ENCODE results near the gene LHFPL6. TPM values are rescaled to one million over a fixed set of nuclear protein-coding genes. Genes with fewer than 3 reads are reported as not detected.

The LHFPL6 gene
- polyA plus RNA-seq, 2 of the 4 experiments (the other 2 are of a cell fraction): 1.7 to 5.4 TPM

GRCh38 chr13:39525506-39525905 lies 77.5 kb downstream of the LHFPL6 start:
- ATAC-seq (no peak), FAIRE-seq (no peak), DNase-seq (ENCODE audit: low read depth in 1 of 2, low spot score in 1 of 2) (no peak)
- POLR2A ChIA-PET: no interaction called here
- no peak for TF ChIP-seq ZFP36 (IDR thresholded peaks at IDR 0.05; ENCODE audit: borderline replicate concordance, partially characterized antibody)
- TF ChIP-seq RARB (CRISPR knock-in tag; IDR thresholded peaks at IDR 0.05): no peak
- TF ChIP-seq EHF (CRISPR knock-in tag; IDR thresholded peaks at IDR 0.05): no peak
- no peak for TF ChIP-seq TFCP2L1 (CRISPR knock-in tag; IDR thresholded peaks at IDR 0.05)
- no peak for TF ChIP-seq ZNF302 (CRISPR knock-in tag; IDR thresholded peaks at IDR 0.05)
- TF ChIP-seq JUNB (IDR thresholded peaks at IDR 0.05): no peak
- no peak for TF ChIP-seq RFX5 (IDR thresholded peaks at IDR 0.05)
- no peak for TF ChIP-seq MYC (IDR thresholded peaks at IDR 0.05; ENCODE audit: borderline replicate concordance, low read length)
- no peak for TF ChIP-seq TP53 (CRISPR knock-in tag; IDR thresholded peaks at IDR 0.05)
- CTCF ChIA-PET: interaction anchor here (0.6 to 0.9 kb wide), 2 partner anchors 11 to 12 kb away, joined by 3 to 4 read pairs; no protein-coding TSS in a partner anchor
- H3K9me3 ChIP-seq: no peaks in the 10 kb centered on the region
- no peak overlapping the region for H3K4me3 ChIP-seq
- H3K27ac ChIP-seq: no peak overlapping the region
- WGBS (ENCODE audit: missing lambda C conversion rate): 81% methylated on average over 1 of the region's 1 CpG
- H3K4me2 ChIP-seq: no peak overlapping the region
- peaks cover 18% of the 10 kb centered on the region for H3K4me1 ChIP-seq

- peaks cover 18% of the 10 kb centered on the region for H3K4me1 ChIP-seq
- no peaks in the 10 kb centered on the region for H3K9me3 ChIP-seq
- POLR2A ChIA-PET: interaction anchor here (0.5 kb wide), 1 partner anchor 1203 kb away, joined by 4 read pairs; no protein-coding TSS in a partner anchor
- no peak overlapping the region for H3K4me3 ChIP-seq
- no peak overlapping the region for H3K27ac ChIP-seq
- no peak for TF ChIP-seq FOSB (CRISPR knock-in tag; IDR thresholded peaks at IDR 0.05)
- TF ChIP-seq TFCP2L1 (CRISPR knock-in tag; IDR thresholded peaks at IDR 0.05): no peak
- no peak for TF ChIP-seq HEYL (CRISPR knock-in tag; IDR thresholded peaks at IDR 0.05)
- no peak for TF ChIP-seq MYC (IDR thresholded peaks at IDR 0.05; ENCODE audit: borderline replicate concordance, low read length)
- no peak for TF ChIP-seq SMC3 (IDR thresholded peaks at IDR 0.05)
- no peak for TF ChIP-seq KDM1A (IDR thresholded peaks at IDR 0.05; ENCODE audit: low read depth)
- TF ChIP-seq FOSL2 (IDR thresholded peaks at IDR 0.05): no peak
- no peak for TF ChIP-seq FOSL2 (CRISPR knock-in tag; IDR thresholded peaks at IDR 0.05)
- H3K4me2 ChIP-seq: no peak overlapping the region
- 79% methylated on average over 4 of the region's 4 CpGs for WGBS (ENCODE audit: missing lambda C conversion rate)
- ATAC-seq (no peak), FAIRE-seq (no peak), DNase-seq (ENCODE audit: low read depth in 1 of 2, low spot score in 1 of 2) (no peak)
- CTCF ChIA-PET: no interaction called here
These were observed 78.2 kb downstream of the LHFPL6 start for GRCh38 chr13:39524795-39525194.

- no peaks in the 10 kb centered on the region for H3K9me3 ChIP-seq
- TF ChIP-seq MYC (IDR thresholded peaks at IDR 0.05; ENCODE audit: borderline replicate concordance, low read length) (no peak), REST (IDR thresholded peaks at IDR 0.05) (no peak), TFCP2L1 (CRISPR knock-in tag; IDR thresholded peaks at IDR 0.05) (no peak), CEBPB (IDR thresholded peaks at IDR 0.05) (no peak), HEYL (CRISPR knock-in tag; IDR thresholded peaks at IDR 0.05) (no peak), FOXS1 (CRISPR knock-in tag; IDR thresholded peaks at IDR 0.05) (no peak), RNF2 (IDR thresholded peaks at IDR 0.05; ENCODE audit: borderline replicate concordance, low read depth) (no peak), TP53 (CRISPR knock-in tag; IDR thresholded peaks at IDR 0.05) (no peak), NPAS2 (CRISPR knock-in tag; IDR thresholded peaks at IDR 0.05; ENCODE audit: borderline replicate concordance) (no peak), JUN (IDR thresholded peaks at IDR 0.05) (no peak), POLR2A (IDR thresholded peaks at IDR 0.05; ENCODE audit: low read length) (no peak), KDM1A (IDR thresholded peaks at IDR 0.05; ENCODE audit: low read depth) (no peak), ZFP36 (IDR thresholded peaks at IDR 0.05; ENCODE audit: borderline replicate concordance, partially characterized antibody) (no peak), ESRRA (IDR thresholded peaks at IDR 0.05; ENCODE audit: borderline replicate concordance, low read length) (no peak), HOXA7 (CRISPR knock-in tag; IDR thresholded peaks at IDR 0.05) (no peak)
- no peak overlapping the region for H3K4me2 ChIP-seq
- 92% methylated on average over 4 of the region's 4 CpGs for WGBS (ENCODE audit: missing lambda C conversion rate)
- FAIRE-seq (no peak), DNase-seq (ENCODE audit: low read depth in 1 of 2, low spot score in 1 of 2) (no peak), ATAC-seq (no peak)
- peaks cover 4% of the 10 kb centered on the region; the same call in 2 of the 3 replicates for H3K4me1 ChIP-seq
- ChIA-PET POLR2A (no interaction called here), CTCF (interaction anchor here (0.8 kb wide), 1 partner anchor 97 kb away, joined by 3 read pairs; no protein-coding TSS in a partner anchor)
- no peak overlapping the region for H3K4me3 ChIP-seq
- H3K27ac ChIP-seq: no peak overlapping the region
These were observed 80.7 kb downstream of the LHFPL6 start for GRCh38 chr13:39522329-39522728.
